HepG2 (cell line): Measurements from ENCODE around the gene CLDN20. TPM values are rescaled to one million over a fixed set of nuclear protein-coding genes. Genes with fewer than 3 reads are reported as not detected.
A peak's percentile ranks its signal among the peaks of the same experiment; 100 is the strongest.

ENCODE experiments used
- ATM ChIP-seq: fragments of 450-650 bp; IDR thresholded peaks from 2 replicates; pipeline ENCODE4 v1.7.1; 2017; ENCODE audit warnings: mild to moderate bottlenecking, borderline replicate concordance
- BRCA1 ChIP-seq: sonication (generic); formaldehyde crosslinking; IDR thresholded peaks from 2 replicates; pipeline ENCODE4 v1.4.0; 2020; ENCODE audit warnings: missing genetic modification reagents
- DMAP1 ChIP-seq: IDR thresholded peaks from 2 replicates; pipeline ENCODE4 v1.6.1; 2016
- GPN1 ChIP-seq: sonication (generic); formaldehyde crosslinking; IDR thresholded peaks from 2 replicates; pipeline ENCODE4 v1.5.1; 2020; ENCODE audit warnings: missing genetic modification reagents, borderline replicate concordance
- NKX3-1 ChIP-seq: sonication (generic); formaldehyde crosslinking; IDR thresholded peaks from 2 replicates; pipeline ENCODE4 v1.5.0; 2020; ENCODE audit warnings: missing genetic modification reagents
- RFX5 ChIP-seq: IDR thresholded peaks from 2 replicates; pipeline ENCODE4 v1.6.1; 2011; ENCODE audit warnings: low read depth, low read length, improper control_type of control experiment
- SMARCE1 ChIP-seq: fragments of 450-650 bp; IDR thresholded peaks from 2 replicates; pipeline ENCODE4 v1.6.1; 2017; ENCODE audit warnings: borderline replicate concordance
- SRSF1 ChIP-seq: fragments of 200-400 bp; formaldehyde crosslinking; optimal IDR thresholded peaks from 2 replicates; pipeline ENCODE3; 2017; ENCODE audit warnings: mild to moderate bottlenecking, low read depth, low read length, moderate library complexity
- ZBTB21 ChIP-seq: sonication (generic); formaldehyde crosslinking; IDR thresholded peaks from 2 replicates; pipeline ENCODE4 v1.4.0; 2020; ENCODE audit warnings: missing genetic modification reagents
- ZNF446 ChIP-seq: sonication (generic); formaldehyde crosslinking; IDR thresholded peaks from 2 replicates; pipeline ENCODE4 v1.5.0; 2020; ENCODE audit warnings: mild to moderate bottlenecking, missing genetic modification reagents
- ZNF589 ChIP-seq: sonication (generic); formaldehyde crosslinking; conservative IDR thresholded peaks from 2 replicates; pipeline ENCODE4 v1.8.0; 2022; ENCODE audit warnings: mild to moderate bottlenecking, moderate library complexity, missing genetic modification reagents
- ZNF780A ChIP-seq: sonication (generic); formaldehyde crosslinking; IDR thresholded peaks from 2 replicates; pipeline ENCODE4 v1.8.0; 2022; ENCODE audit warnings: mild to moderate bottlenecking, missing genetic modification reagents, moderate library complexity
- ZSCAN20 ChIP-seq: sonication (generic); formaldehyde crosslinking; IDR thresholded peaks from 2 replicates; pipeline ENCODE4 v1.4.0; 2020; ENCODE audit warnings: missing genetic modification reagents, mild to moderate bottlenecking, borderline replicate concordance
- polyA plus RNA-seq, 8 experiments: library from polyadenylated mRNA; depleted of rRNA in 3 of 8; stranded (reverse) in 7 of 8; unstranded in 1 of 8; fragments of >200 nt; fragmentation: Illumina TruSeq in 4 of 8; extraction: Trizol in 4 of 8; gene quantifications; 2 replicates each; pipeline versions ENCODE4 v1.2.1 to v1.2.3, GENCODE V29; 2011 to 2016; ENCODE audit warnings: low read depth in 4 of 8, missing spikeins in 1 of 8, mixed read lengths in 1 of 8; ENCODE audit not compliant: insufficient read depth in 1 of 8
- total RNA-seq, 5 experiments: library from RNA; depleted of rRNA; stranded (reverse); fragments of >200 nt; fragmentation: Illumina TruSeq; extraction: Trizol; gene quantifications; 2 replicates each; pipeline ENCODE4 v1.2.3, GENCODE V29; 2016; ENCODE audit warnings: low read depth in 1 of 5
- TF ChIP-seq, protein P1 (sequence below): sonication (generic); formaldehyde crosslinking; IDR thresholded peaks from 2 replicates; pipeline ENCODE4 v1.8.1; 2022; ENCODE audit warnings: mild to moderate bottlenecking, missing genetic modification reagents
- TF ChIP-seq, protein P2 (sequence below): sonication (generic); formaldehyde crosslinking; IDR thresholded peaks from 2 replicates; pipeline ENCODE4 v1.4.0; 2020; ENCODE audit warnings: missing genetic modification reagents
- TF ChIP-seq, protein P3 (sequence below): IDR thresholded peaks from 2 replicates; pipeline ENCODE4 v1.6.1; 2012; ENCODE audit warnings: low read length, improper control_type of control experiment
- TF ChIP-seq, protein P4 (sequence below): IDR thresholded peaks from 2 replicates; pipeline ENCODE4 v1.6.1; 2016; ENCODE audit warnings: missing biosample characterization, missing genetic modification reagents, low read depth
- TF ChIP-seq, protein P5 (sequence below): sonication (generic); formaldehyde crosslinking; IDR thresholded peaks from 2 replicates; pipeline ENCODE4 v1.9.0; 2021; ENCODE audit warnings: missing genetic modification reagents, mild to moderate bottlenecking, borderline replicate concordance
- TF ChIP-seq, protein P6 (sequence below): sonication (generic); formaldehyde crosslinking; IDR thresholded peaks from 2 replicates; pipeline ENCODE4 v1.8.0; 2022; ENCODE audit warnings: missing genetic modification reagents, low read depth, mild to moderate bottlenecking, borderline replicate concordance

The CLDN20 gene
- total and polyA plus RNA-seq, 2 of the 13 experiments (the other 11 are each of a cell fraction or from before 2014, with no cell fraction given): not detected

DNA sequence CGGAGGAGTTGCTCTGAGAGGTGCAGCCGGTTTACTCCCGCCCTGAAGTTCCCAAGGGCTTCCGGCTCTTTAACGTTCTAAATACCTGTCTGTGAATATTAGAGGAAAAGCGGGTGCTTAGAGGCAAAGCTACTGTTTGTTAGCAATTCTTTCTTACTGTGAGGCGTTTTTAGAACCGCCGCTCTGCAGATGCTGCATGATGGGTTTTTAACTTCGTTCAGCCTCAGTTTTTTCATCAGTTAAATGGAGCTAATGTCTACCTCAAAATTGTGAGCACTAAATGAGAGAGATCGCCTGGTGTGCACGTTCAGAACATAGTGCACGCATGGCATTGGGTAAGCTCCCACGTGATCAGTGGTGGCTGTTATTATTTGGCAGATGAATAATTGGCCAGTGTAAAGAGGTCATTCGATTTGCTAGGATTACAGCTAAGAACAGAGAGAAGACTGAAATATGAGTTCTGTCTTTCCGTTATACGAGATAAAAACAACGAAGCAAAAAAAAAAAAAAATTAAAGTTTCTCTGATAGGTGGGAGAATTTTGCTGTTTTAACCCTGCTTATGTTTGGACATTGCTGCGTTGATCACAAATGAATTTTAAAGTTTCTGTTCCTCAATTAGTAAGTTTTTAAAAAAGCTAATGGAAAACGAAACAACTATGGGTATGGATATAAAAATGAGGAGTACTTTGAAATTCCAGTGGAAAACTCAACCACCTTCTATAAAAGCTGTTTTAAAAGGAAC, 51.1 kb downstream of the CLDN20 start (continued):
- TF ChIP-seq, protein P1, sequence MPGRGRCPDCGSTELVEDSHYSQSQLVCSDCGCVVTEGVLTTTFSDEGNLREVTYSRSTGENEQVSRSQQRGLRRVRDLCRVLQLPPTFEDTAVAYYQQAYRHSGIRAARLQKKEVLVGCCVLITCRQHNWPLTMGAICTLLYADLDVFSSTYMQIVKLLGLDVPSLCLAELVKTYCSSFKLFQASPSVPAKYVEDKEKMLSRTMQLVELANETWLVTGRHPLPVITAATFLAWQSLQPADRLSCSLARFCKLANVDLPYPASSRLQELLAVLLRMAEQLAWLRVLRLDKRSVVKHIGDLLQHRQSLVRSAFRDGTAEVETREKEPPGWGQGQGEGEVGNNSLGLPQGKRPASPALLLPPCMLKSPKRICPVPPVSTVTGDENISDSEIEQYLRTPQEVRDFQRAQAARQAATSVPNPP (CRISPR knock-in tag): peak; percentile 89
- no peak; the same call in 1 of the 2 replicates for TF ChIP-seq ZNF589 (CRISPR knock-in tag)
- 0 out of 2 replicates have a peak, but pooled peaks have one; percentile 37 for TF ChIP-seq ZBTB21
- 0 out of 2 replicates have a peak, but pooled peaks have one; percentile 0 for TF ChIP-seq RFX5
- TF ChIP-seq, protein P2, sequence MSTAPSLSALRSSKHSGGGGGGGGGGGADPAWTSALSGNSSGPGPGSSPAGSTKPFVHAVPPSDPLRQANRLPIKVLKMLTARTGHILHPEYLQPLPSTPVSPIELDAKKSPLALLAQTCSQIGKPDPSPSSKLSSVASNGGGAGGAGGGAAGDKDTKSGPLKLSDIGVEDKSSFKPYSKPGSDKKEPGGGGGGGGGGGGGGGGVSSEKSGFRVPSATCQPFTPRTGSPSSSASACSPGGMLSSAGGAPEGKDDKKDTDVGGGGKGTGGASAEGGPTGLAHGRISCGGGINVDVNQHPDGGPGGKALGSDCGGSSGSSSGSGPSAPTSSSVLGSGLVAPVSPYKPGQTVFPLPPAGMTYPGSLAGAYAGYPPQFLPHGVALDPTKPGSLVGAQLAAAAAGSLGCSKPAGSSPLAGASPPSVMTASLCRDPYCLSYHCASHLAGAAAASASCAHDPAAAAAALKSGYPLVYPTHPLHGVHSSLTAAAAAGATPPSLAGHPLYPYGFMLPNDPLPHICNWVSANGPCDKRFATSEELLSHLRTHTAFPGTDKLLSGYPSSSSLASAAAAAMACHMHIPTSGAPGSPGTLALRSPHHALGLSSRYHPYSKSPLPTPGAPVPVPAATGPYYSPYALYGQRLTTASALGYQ (CRISPR knock-in tag): no peak; the same call in 1 of the 2 replicates
- no peak for TF ChIP-seq SRSF1
- TF ChIP-seq, protein P3, sequence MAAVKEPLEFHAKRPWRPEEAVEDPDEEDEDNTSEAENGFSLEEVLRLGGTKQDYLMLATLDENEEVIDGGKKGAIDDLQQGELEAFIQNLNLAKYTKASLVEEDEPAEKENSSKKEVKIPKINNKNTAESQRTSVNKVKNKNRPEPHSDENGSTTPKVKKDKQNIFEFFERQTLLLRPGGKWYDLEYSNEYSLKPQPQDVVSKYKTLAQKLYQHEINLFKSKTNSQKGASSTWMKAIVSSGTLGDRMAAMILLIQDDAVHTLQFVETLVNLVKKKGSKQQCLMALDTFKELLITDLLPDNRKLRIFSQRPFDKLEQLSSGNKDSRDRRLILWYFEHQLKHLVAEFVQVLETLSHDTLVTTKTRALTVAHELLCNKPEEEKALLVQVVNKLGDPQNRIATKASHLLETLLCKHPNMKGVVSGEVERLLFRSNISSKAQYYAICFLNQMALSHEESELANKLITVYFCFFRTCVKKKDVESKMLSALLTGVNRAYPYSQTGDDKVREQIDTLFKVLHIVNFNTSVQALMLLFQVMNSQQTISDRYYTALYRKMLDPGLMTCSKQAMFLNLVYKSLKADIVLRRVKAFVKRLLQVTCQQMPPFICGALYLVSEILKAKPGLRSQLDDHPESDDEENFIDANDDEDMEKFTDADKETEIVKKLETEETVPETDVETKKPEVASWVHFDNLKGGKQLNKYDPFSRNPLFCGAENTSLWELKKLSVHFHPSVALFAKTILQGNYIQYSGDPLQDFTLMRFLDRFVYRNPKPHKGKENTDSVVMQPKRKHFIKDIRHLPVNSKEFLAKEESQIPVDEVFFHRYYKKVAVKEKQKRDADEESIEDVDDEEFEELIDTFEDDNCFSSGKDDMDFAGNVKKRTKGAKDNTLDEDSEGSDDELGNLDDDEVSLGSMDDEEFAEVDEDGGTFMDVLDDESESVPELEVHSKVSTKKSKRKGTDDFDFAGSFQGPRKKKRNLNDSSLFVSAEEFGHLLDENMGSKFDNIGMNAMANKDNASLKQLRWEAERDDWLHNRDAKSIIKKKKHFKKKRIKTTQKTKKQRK: no peak
- no peak; the same call in 1 of the 2 replicates for TF ChIP-seq ATM
- peak; percentile 66 for TF ChIP-seq DMAP1 (CRISPR knock-in tag)
- no peak for TF ChIP-seq BRCA1
- no peak for TF ChIP-seq SMARCE1
- TF ChIP-seq GPN1 (CRISPR knock-in tag): no peak
- TF ChIP-seq ZNF446 (CRISPR knock-in tag): no peak
- peak; percentile 51 for TF ChIP-seq NKX3-1 (CRISPR knock-in tag)
- TF ChIP-seq, protein P4, sequence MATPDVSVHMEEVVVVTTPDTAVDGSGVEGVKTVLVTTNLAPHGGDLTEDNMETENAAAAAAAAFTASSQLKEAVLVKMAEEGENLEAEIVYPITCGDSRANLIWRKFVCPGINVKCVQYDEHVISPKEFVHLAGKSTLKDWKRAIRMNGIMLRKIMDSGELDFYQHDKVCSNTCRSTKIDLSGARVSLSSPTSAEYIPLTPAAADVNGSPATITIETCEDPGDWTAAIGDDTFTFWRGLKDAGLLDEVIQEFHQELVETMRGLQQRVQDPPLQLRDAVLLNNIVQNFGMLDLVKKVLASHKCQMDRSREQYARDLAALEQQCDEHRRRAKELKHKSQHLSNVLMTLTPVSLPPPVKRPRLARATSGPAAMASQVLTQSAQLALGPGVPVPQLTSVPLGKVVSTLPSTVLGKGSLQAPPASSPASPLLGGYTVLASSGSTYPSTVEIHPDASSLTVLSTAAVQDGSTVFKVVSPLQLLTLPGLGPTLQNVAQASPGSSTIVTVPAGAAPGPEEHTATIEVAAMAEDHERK (CRISPR knock-in tag): no peak; the same call in 1 of the 2 replicates
- TF ChIP-seq ZSCAN20 (CRISPR knock-in tag): 0 out of 2 replicates have a peak, but pooled peaks have one; percentile 30
- TF ChIP-seq, protein P5, sequence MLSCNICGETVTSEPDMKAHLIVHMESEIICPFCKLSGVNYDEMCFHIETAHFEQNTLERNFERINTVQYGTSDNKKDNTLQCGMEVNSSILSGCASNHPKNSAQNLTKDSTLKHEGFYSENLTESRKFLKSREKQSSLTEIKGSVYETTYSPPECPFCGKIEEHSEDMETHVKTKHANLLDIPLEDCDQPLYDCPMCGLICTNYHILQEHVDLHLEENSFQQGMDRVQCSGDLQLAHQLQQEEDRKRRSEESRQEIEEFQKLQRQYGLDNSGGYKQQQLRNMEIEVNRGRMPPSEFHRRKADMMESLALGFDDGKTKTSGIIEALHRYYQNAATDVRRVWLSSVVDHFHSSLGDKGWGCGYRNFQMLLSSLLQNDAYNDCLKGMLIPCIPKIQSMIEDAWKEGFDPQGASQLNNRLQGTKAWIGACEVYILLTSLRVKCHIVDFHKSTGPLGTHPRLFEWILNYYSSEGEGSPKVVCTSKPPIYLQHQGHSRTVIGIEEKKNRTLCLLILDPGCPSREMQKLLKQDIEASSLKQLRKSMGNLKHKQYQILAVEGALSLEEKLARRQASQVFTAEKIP: no peak
- no peak for TF ChIP-seq ZNF780A
- TF ChIP-seq, protein P6, sequence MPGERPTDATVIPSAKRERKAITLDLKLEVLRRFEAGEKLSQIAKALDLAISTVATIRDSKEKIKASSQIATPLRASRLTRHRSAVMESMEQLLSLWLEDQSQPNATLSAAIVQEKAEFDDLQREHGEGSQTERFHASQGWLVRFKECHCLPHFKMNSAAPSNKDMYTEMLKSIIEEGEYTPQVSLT (CRISPR knock-in tag): no peak
